GM15510 (cell line): ENCODE data around the gene CFAP54.

Experiments
- POLR2A ChIP-seq: IDR thresholded peaks from 3 replicates; pipeline ENCODE4 v1.6.1; 2011; ENCODE audit warnings: borderline replicate concordance; ENCODE audit not compliant: insufficient read length; ENCODE audit errors: extremely low read depth

The CFAP54 gene

GRCh38 chr12:96831346-96831745 lies 342.0 kb downstream of the CFAP54 start:
- TF ChIP-seq POLR2A = no peak

- TF ChIP-seq POLR2A = no peak
These were observed 356.9 kb downstream of the CFAP54 start for GRCh38 chr12:96846293-96846692.

GRCh38 chr12:96850676-96851075 lies 361.3 kb downstream of the CFAP54 start:
- no peak for TF ChIP-seq POLR2A

- no peak for TF ChIP-seq POLR2A
These were observed 368.8 kb downstream of the CFAP54 start for GRCh38 chr12:96858162-96858561.

- no peak for TF ChIP-seq POLR2A
These were observed 372.3 kb downstream of the CFAP54 start for GRCh38 chr12:96861656-96862055.

GRCh38 chr12:96862326-96862725 lies 372.9 kb downstream of the CFAP54 start:
- no peak for TF ChIP-seq POLR2A

- no peak for TF ChIP-seq POLR2A
These were observed 375.0 kb downstream of the CFAP54 start for GRCh38 chr12:96864335-96864734.

- TF ChIP-seq POLR2A = no peak
These were observed 377.6 kb downstream of the CFAP54 start for GRCh38 chr12:96866801-96867590.

- no peak for TF ChIP-seq POLR2A
These were observed 381.6 kb downstream of the CFAP54 start for GRCh38 chr12:96870946-96871345.

- no peak for TF ChIP-seq POLR2A
These were observed 383.6 kb downstream of the CFAP54 start for GRCh38 chr12:96872961-96873360.

GRCh38 chr12:96874211-96874610 lies 384.8 kb downstream of the CFAP54 start:
- TF ChIP-seq POLR2A = no peak

GRCh38 chr12:96876966-96877365 lies 387.6 kb downstream of the CFAP54 start:
- no peak for TF ChIP-seq POLR2A

- no peak for TF ChIP-seq POLR2A
These were observed 389.3 kb downstream of the CFAP54 start for GRCh38 chr12:96878704-96879103.

GRCh38 chr12:96879301-96879700 lies 389.9 kb downstream of the CFAP54 start:
- no peak for TF ChIP-seq POLR2A

- TF ChIP-seq POLR2A = no peak
These were observed 390.8 kb downstream of the CFAP54 start for GRCh38 chr12:96880220-96880619.

- no peak for TF ChIP-seq POLR2A
These were observed 392.2 kb downstream of the CFAP54 start for GRCh38 chr12:96881608-96882007.

- TF ChIP-seq POLR2A = no peak
These were observed 393.5 kb downstream of the CFAP54 start for GRCh38 chr12:96882862-96883261.

- TF ChIP-seq POLR2A = no peak
These were observed 394.2 kb downstream of the CFAP54 start for GRCh38 chr12:96883571-96883970.
